Mammary epithelial cell (primary cell): ENCODE data around the gene SYNGR2.

ENCODE experiments used
- CTCF ChIP-seq, 2 donors: IDR thresholded peaks in 1 of 2; conservative IDR thresholded peaks in 1 of 2; 2 replicates each; pipeline ENCODE4 v1.5.1; 2011 to 2012; ENCODE audit warnings: inconsistent platforms in 2 of 2, low read length in 2 of 2, mild to moderate bottlenecking in 2 of 2, control low read depth in 1 of 2, low read depth in 1 of 2; ENCODE audit not compliant: insufficient read depth in 1 of 2; ENCODE audit errors: extremely low read depth in 1 of 2
- EZH2 ChIP-seq: IDR thresholded peaks from 2 replicates; pipeline ENCODE4 v1.6.1; 2012; ENCODE audit warnings: low read length, inconsistent platforms, borderline replicate concordance

GRCh38 chr17:78151514-78152008, 16.8 kb upstream of the SYNGR2 start:
- TF ChIP-seq CTCF (conservative IDR thresholded peaks at IDR 0.05 in 1 of 2, IDR thresholded peaks at IDR 0.05 in 1 of 2; ENCODE audit: extremely low read depth in 1 of 2, insufficient read depth in 1 of 2, low read depth in 1 of 2, low read length in 2 of 2) (no peak), EZH2 (no peak)
